HEK293 (cell line): Measurements from ENCODE around the gene TPM4.

Source experiments
- CTCF ChIP-seq: fragments of 450-650 bp; formaldehyde crosslinking; IDR thresholded peaks from 2 replicates; pipeline ENCODE4 v1.5.1; 2016; ENCODE audit warnings: missing biosample characterization, missing genetic modification characterization
- IKZF3 ChIP-seq: fragments of 450-650 bp; IDR thresholded peaks from 2 replicates; pipeline ENCODE4 v1.5.0; 2018; ENCODE audit warnings: missing biosample characterization, mild to moderate bottlenecking, missing genetic modification characterization, moderate library complexity
- PRDM1 ChIP-seq: fragments of 450-650 bp; formaldehyde crosslinking; IDR thresholded peaks from 2 replicates; pipeline ENCODE4; 2016; ENCODE audit warnings: missing biosample characterization, missing genetic modification characterization
- REST ChIP-seq: fragments of 450-650 bp; formaldehyde crosslinking; IDR thresholded peaks from 2 replicates; pipeline ENCODE4 v1.5.1; 2016; ENCODE audit warnings: missing biosample characterization, missing genetic modification characterization
- YY1 ChIP-seq: fragments of 450-650 bp; formaldehyde crosslinking; IDR thresholded peaks from 2 replicates; pipeline ENCODE4 v1.5.1; 2018; ENCODE audit warnings: missing biosample characterization, missing genetic modification characterization
- ZNF211 ChIP-seq: fragments of 450-650 bp; formaldehyde crosslinking; IDR thresholded peaks from 2 replicates; pipeline ENCODE4 v1.5.1; 2016; ENCODE audit warnings: low read depth, missing biosample characterization, missing genetic modification characterization
- ZNF223 ChIP-seq: fragments of 450-650 bp; formaldehyde crosslinking; IDR thresholded peaks from 2 replicates; pipeline ENCODE4 v1.5.1; 2016; ENCODE audit warnings: missing biosample characterization, missing genetic modification characterization

GRCh38 chr19:16033721-16034120, 42.6 kb upstream of the TPM4 start:
- TF ChIP-seq YY1 (tag by site-specific recombination) (no peak), CTCF (tag by site-specific recombination) (no peak), IKZF3 (tag by site-specific recombination) (no peak), PRDM1 (tag by site-specific recombination) (no peak), ZNF211 (no peak), ZNF223 (no peak), REST (tag by site-specific recombination) (no peak)
